Chondrocyte (in vitro differentiated cells): ENCODE measurements around the gene RPS6KC1. TPM values are rescaled to one million over a fixed set of nuclear protein-coding genes. Genes with fewer than 3 reads are reported as not detected.
A peak's percentile ranks its signal among the peaks of the same experiment; 100 is the strongest.
"Not testable (repeated sequence)": the region's sequence is repeated elsewhere in the genome, so short reads cannot be mapped to it uniquely, and the experiment has no call there.

Source experiments
- DNase-seq: peaks from one replicate; pipeline ENCODE4 v3.0.0; 2021; ENCODE audit warnings: mixed read lengths, low spot score
- H3K27ac Mint-ChIP-seq: one replicate; pipeline ENCODE4 v1.8.0; 2021; ENCODE audit warnings: mild to moderate bottlenecking, moderate library complexity, mixed read lengths; ENCODE audit not compliant: unreplicated experiment
- H3K27me3 Mint-ChIP-seq: 2 replicates; pipeline ENCODE4 v1.8.0; 2021; ENCODE audit warnings: low read depth, mixed read lengths
- H3K36me3 Mint-ChIP-seq: 2 replicates; pipeline ENCODE4 v1.8.0; 2021; ENCODE audit warnings: low read depth, mixed read lengths
- H3K4me1 Mint-ChIP-seq: 2 replicates; pipeline ENCODE4 v1.8.0; 2021; ENCODE audit warnings: low read depth, mild to moderate bottlenecking, mixed read lengths
- H3K4me3 Mint-ChIP-seq: one replicate; pipeline ENCODE4 v1.8.0; 2021; ENCODE audit warnings: mild to moderate bottlenecking, moderate library complexity, mixed read lengths; ENCODE audit not compliant: unreplicated experiment
- H3K9me3 Mint-ChIP-seq: 2 replicates; pipeline ENCODE4 v1.8.0; 2021; ENCODE audit warnings: low read depth, mixed read lengths
- CTCF ChIP-seq: fragments of 200-600 bp; sonication (generic); IDR thresholded peaks from 2 replicates; pipeline ENCODE4 v1.5.0; 2021; ENCODE audit warnings: antibody characterized with exemption, mild to moderate bottlenecking, moderate library complexity
- total RNA-seq: library from RNA; stranded (reverse); gene quantifications from 3 replicates; pipeline ENCODE4 v1.2.1, GENCODE V29; 2021

RPS6KC1 gene
- total RNA-seq, 1 donor from 2014 or later: 22.1 TPM

- Mint-ChIP-seq H3K27me3 (no peaks in the 10 kb centered on the region), H3K4me1 (peaks cover 7% of the 10 kb centered on the region), H3K4me3 (no peak overlapping the region), H3K27ac (peak overlapping the region; percentile 8), H3K36me3 (peaks cover 37% of the 10 kb centered on the region), H3K9me3 (peaks cover 27% of the 10 kb centered on the region)
- no peak for TF ChIP-seq CTCF
- no peak for DNase-seq
Measured at GRCh38 chr1:213201380-213202155, 150.5 kb downstream of the RPS6KC1 start.

GRCh38 chr1:213211201-213211600, 160.2 kb downstream of the RPS6KC1 start:
- no peaks in the 10 kb centered on the region for H3K27me3 Mint-ChIP-seq
- peaks cover 12% of the 10 kb centered on the region for H3K9me3 Mint-ChIP-seq
- no peak for DNase-seq
- TF ChIP-seq CTCF: no peak
- no peak overlapping the region for H3K27ac Mint-ChIP-seq
- H3K36me3 Mint-ChIP-seq: peaks cover 39% of the 10 kb centered on the region
- H3K4me3 Mint-ChIP-seq: no peak overlapping the region
- no peaks in the 10 kb centered on the region for H3K4me1 Mint-ChIP-seq

- peaks cover 13% of the 10 kb centered on the region for H3K9me3 Mint-ChIP-seq
- not testable (repeated sequence) for H3K4me1 Mint-ChIP-seq, DNase-seq, H3K27ac Mint-ChIP-seq, H3K27me3 Mint-ChIP-seq, H3K4me3 Mint-ChIP-seq
- H3K36me3 Mint-ChIP-seq: peaks cover 15% of the 10 kb centered on the region
Measured at GRCh38 chr1:213219076-213219475, 168.0 kb downstream of the RPS6KC1 start.

GRCh38 chr1:213221209-213221608, 170.2 kb downstream of the RPS6KC1 start:
- H3K27me3 Mint-ChIP-seq: no peaks in the 10 kb centered on the region
- H3K9me3 Mint-ChIP-seq: peaks cover 8% of the 10 kb centered on the region
- no peaks in the 10 kb centered on the region for H3K36me3 Mint-ChIP-seq
- H3K4me3 Mint-ChIP-seq: no peak overlapping the region
- TF ChIP-seq CTCF: no peak
- H3K4me1 Mint-ChIP-seq: no peaks in the 10 kb centered on the region
- DNase-seq: no peak
- H3K27ac Mint-ChIP-seq: no peak overlapping the region

GRCh38 chr1:213227458-213227857, 176.4 kb downstream of the RPS6KC1 start:
- Mint-ChIP-seq H3K27me3 (no peaks in the 10 kb centered on the region), H3K36me3 (no peaks in the 10 kb centered on the region)
- DNase-seq: no peak

More at GRCh38 chr1:213227458-213227857, 176.4 kb downstream of the RPS6KC1 start:
- no peaks in the 10 kb centered on the region for H3K9me3 Mint-ChIP-seq
- no peak for TF ChIP-seq CTCF
- H3K4me1 Mint-ChIP-seq: peaks cover 14% of the 10 kb centered on the region
- H3K27ac Mint-ChIP-seq: no peak overlapping the region
- H3K4me3 Mint-ChIP-seq: no peak overlapping the region
